HG03558 (cell line): Measurements from ENCODE around the gene PET117.
"Not testable (repeated sequence)": the region's sequence is repeated elsewhere in the genome, so short reads cannot be mapped to it uniquely, and the experiment has no call there.

Experiments used
- ATAC-seq: cut with Tn5 transposase; IDR thresholded peaks from one replicate; pipeline ENCODE4 v1.9.1; 2021; ENCODE audit warnings: moderate number of reproducible peaks; ENCODE audit not compliant: unreplicated experiment; ENCODE audit errors: extremely low read depth

PET117 gene

GRCh38 chr20:18154342-18154741 is 16.7 kb downstream of the PET117 start:
- no peak for ATAC-seq

GRCh38 chr20:18156045-18156444 is 18.4 kb downstream of the PET117 start:
- ATAC-seq = no peak

- no peak for ATAC-seq
These were observed 26.7 kb downstream of the PET117 start for GRCh38 chr20:18164356-18164755.

GRCh38 chr20:18165553-18165952 is 27.9 kb downstream of the PET117 start:
- no peak for ATAC-seq

GRCh38 chr20:18166241-18166881 is 28.7 kb downstream of the PET117 start:
- no peak for ATAC-seq

- no peak for ATAC-seq
These were observed 29.3 kb downstream of the PET117 start for GRCh38 chr20:18166950-18167349.

GRCh38 chr20:18172379-18172778 is 34.7 kb downstream of the PET117 start:
- ATAC-seq = no peak

GRCh38 chr20:18174906-18175683 is 37.4 kb downstream of the PET117 start:
- ATAC-seq = no peak

GRCh38 chr20:18176318-18176785 is 38.7 kb downstream of the PET117 start:
- no peak for ATAC-seq

GRCh38 chr20:18180366-18180765 is 42.7 kb downstream of the PET117 start:
- not testable (repeated sequence) for ATAC-seq

GRCh38 chr20:18180815-18181214 is 43.2 kb downstream of the PET117 start:
- ATAC-seq = no peak

- no peak for ATAC-seq
These were observed 49.4 kb downstream of the PET117 start for GRCh38 chr20:18187020-18187419.

- ATAC-seq = no peak
These were observed 50.8 kb downstream of the PET117 start for GRCh38 chr20:18188434-18188833.

- no peak for ATAC-seq
These were observed 52.9 kb downstream of the PET117 start for GRCh38 chr20:18190338-18191233.

- ATAC-seq = no peak
These were observed 53.6 kb downstream of the PET117 start for GRCh38 chr20:18191306-18191705.
